ENCODE measurements around the gene MED22. TPM values are rescaled to one million over a fixed set of nuclear protein-coding genes. Genes with fewer than 3 reads are reported as not detected.

The MED22 gene
- total and polyA plus RNA-seq, 2 experiments from 2014 or later, result 20.9 to 85.7 TPM

DNA sequence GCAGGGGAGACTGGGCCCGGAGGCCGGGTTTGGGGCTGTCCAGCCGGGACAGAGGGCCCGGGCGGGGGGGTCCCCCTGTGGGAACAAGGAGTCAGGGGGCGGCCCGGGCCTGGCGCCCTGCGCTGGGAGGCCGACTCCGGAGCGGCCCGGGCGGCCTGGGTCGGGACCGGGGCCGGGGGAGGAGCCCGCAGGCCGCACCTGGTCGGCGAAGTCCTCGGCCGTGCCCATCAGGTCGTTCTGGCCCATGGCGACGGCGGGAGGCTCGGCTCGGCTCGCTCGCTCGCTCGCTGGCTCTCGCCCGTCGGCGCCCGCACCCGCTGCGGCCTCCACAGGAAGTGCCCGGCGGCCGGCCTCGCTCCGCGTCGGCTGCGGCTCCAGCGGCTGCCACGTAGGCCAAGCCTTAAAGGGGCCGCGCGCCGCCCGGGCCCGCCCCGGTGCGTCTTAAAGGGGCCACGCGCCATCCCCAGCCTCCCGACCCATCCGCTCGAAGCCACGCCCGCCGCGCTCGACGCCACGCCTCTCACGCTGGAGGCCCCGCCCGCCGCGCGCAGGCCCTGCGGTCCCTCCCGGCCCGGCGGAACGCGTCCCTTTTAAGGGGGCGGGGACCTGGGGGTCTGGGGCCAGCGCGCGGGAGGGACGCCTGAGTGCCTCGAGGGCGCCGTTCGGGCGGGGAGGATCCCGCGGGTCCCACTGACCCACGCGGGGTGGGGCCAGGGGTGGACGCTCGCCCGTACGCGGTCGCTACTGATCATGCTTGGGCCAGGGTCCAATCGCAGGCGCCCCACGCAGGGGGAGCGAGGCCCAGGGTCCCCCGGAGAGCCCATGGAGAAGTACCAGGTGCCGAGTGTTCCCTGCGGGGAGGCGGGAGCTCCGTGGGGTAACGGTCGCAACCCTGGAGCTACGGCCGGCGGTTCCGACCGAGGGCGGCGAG is 28.1 kb upstream of the MED22 start, which contains the start of the genes STKLD1 and SURF4 (continued):
- TF ChIP-seq EZH2 (IDR thresholded peaks at IDR 0.05; ENCODE audit: low read depth, unreplicated experiment) (no peak), STAT1 (IDR thresholded peaks at IDR 0.05; ENCODE audit: unreplicated experiment) (no peak)
- TF ChIP-seq, protein P1, sequence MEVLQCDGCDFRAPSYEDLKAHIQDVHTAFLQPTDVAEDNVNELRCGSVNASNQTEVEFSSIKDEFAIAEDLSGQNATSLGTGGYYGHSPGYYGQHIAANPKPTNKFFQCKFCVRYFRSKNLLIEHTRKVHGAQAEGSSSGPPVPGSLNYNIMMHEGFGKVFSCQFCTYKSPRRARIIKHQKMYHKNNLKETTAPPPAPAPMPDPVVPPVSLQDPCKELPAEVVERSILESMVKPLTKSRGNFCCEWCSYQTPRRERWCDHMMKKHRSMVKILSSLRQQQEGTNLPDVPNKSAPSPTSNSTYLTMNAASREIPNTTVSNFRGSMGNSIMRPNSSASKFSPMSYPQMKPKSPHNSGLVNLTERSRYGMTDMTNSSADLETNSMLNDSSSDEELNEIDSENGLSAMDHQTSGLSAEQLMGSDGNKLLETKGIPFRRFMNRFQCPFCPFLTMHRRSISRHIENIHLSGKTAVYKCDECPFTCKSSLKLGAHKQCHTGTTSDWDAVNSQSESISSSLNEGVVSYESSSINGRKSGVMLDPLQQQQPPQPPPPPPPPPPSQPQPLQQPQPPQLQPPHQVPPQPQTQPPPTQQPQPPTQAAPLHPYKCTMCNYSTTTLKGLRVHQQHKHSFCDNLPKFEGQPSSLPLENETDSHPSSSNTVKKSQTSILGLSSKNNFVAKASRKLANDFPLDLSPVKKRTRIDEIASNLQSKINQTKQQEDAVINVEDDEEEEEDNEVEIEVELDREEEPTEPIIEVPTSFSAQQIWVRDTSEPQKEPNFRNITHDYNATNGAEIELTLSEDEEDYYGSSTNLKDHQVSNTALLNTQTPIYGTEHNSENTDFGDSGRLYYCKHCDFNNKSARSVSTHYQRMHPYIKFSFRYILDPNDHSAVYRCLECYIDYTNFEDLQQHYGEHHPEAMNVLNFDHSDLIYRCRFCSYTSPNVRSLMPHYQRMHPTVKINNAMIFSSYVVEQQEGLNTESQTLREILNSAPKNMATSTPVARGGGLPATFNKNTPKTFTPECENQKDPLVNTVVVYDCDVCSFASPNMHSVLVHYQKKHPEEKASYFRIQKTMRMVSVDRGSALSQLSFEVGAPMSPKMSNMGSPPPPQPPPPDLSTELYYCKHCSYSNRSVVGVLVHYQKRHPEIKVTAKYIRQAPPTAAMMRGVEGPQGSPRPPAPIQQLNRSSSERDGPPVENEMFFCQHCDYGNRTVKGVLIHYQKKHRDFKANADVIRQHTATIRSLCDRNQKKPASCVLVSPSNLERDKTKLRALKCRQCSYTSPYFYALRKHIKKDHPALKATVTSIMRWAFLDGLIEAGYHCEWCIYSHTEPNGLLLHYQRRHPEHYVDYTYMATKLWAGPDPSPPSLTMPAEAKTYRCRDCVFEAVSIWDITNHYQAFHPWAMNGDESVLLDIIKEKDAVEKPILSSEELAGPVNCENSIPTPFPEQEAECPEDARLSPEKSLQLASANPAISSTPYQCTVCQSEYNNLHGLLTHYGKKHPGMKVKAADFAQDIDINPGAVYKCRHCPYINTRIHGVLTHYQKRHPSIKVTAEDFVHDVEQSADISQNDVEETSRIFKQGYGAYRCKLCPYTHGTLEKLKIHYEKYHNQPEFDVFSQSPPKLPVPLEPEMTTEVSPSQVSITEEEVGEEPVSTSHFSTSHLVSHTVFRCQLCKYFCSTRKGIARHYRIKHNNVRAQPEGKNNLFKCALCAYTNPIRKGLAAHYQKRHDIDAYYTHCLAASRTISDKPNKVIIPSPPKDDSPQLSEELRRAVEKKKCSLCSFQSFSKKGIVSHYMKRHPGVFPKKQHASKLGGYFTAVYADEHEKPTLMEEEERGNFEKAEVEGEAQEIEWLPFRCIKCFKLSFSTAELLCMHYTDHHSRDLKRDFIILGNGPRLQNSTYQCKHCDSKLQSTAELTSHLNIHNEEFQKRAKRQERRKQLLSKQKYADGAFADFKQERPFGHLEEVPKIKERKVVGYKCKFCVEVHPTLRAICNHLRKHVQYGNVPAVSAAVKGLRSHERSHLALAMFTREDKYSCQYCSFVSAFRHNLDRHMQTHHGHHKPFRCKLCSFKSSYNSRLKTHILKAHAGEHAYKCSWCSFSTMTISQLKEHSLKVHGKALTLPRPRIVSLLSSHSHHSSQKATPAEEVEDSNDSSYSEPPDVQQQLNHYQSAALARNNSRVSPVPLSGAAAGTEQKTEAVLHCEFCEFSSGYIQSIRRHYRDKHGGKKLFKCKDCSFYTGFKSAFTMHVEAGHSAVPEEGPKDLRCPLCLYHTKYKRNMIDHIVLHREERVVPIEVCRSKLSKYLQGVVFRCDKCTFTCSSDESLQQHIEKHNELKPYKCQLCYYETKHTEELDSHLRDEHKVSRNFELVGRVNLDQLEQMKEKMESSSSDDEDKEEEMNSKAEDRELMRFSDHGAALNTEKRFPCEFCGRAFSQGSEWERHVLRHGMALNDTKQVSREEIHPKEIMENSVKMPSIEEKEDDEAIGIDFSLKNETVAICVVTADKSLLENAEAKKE (CRISPR knock-in tag; IDR thresholded peaks at IDR 0.05), result no peak
- TF ChIP-seq, protein P2, sequence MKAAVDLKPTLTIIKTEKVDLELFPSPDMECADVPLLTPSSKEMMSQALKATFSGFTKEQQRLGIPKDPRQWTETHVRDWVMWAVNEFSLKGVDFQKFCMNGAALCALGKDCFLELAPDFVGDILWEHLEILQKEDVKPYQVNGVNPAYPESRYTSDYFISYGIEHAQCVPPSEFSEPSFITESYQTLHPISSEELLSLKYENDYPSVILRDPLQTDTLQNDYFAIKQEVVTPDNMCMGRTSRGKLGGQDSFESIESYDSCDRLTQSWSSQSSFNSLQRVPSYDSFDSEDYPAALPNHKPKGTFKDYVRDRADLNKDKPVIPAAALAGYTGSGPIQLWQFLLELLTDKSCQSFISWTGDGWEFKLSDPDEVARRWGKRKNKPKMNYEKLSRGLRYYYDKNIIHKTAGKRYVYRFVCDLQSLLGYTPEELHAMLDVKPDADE (IDR thresholded peaks at IDR 0.05), result no peak; the same call in 1 of the 2 replicates

DNA sequence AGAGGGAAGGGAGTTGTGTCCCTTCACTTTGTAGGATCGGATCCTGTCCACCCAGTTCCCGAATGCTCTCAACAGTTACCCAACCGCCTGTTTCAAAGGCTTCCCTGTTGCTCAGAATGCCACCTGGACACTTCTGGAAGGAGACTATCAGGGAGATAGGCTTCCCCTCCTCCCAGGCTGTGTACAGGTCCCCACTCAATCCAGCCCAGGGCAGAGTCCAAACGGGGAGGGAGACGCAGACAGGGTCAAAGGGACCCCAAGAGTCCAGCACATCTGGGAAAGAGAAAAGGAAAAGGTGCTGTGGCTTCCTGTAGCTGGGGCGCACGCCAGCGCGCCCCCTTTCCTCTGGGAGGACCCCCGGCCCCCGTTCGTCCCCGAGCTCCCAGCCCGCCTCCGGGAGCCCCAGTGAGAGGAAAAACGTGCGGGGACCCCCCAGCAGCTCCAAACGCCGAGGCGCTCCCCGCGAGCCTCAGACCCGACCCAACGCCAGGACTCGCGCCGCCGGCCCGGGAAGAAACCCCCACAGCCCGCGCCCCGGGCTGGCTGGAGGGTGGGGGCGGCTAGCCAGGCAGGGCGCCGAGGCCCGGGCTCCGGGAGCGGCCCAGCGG is 27.3 kb upstream of the MED22 start:
- H4K20me1 ChIP-seq (replicated peaks; ENCODE audit: insufficient read depth), result peaks cover 41% of the 10 kb centered on the region
- H3K4me2 ChIP-seq, result peak overlapping the region; percentile 90
- peak overlapping the region; percentile 98 for H3K4me3 Mint-ChIP-seq
- peaks cover 17% of the 10 kb centered on the region for H3K4me1 Mint-ChIP-seq
- H3K79me2 ChIP-seq (replicated peaks; ENCODE audit: insufficient read depth), result peaks cover 53% of the 10 kb centered on the region
- H3K27me3 Mint-ChIP-seq (ENCODE audit: insufficient read depth, low read depth, poor library complexity), result peaks cover 29% of the 10 kb centered on the region
- peaks cover 7% of the 10 kb centered on the region; the same call in 1 of the 2 replicates for H3K36me3 ChIP-seq (ENCODE audit: insufficient read depth)
- ATAC-seq (peak; percentile 24), DNase-seq (ENCODE audit: low spot score) (peak; percentile 47)
- peaks cover 10% of the 10 kb centered on the region; the same call in 1 of the 2 replicates for H3K4me1 ChIP-seq (ENCODE audit: insufficient read depth)
- peak overlapping the region; percentile 98 for H3K4me3 ChIP-seq
- peaks cover 13% of the 10 kb centered on the region for H3K27me3 ChIP-seq (ENCODE audit: insufficient read depth)
- H3K9me3 Mint-ChIP-seq, result peaks cover 14% of the 10 kb centered on the region; the same call in 2 of the 3 replicates
- no peaks in the 10 kb centered on the region for H3F3A ChIP-seq (replicated peaks; ENCODE audit: low read depth)
- H3K9me2 ChIP-seq (ENCODE audit: insufficient read depth), result no peaks in the 10 kb centered on the region
- peak overlapping the region; percentile 91 for H3K27ac Mint-ChIP-seq
- H2AFZ ChIP-seq, result no peak overlapping the region
- no peak overlapping the region; the same call in 1 of the 2 replicates for H3K27ac ChIP-seq (ENCODE audit: low read depth)
- H3K36me3 Mint-ChIP-seq (ENCODE audit: low read depth), result peaks cover 30% of the 10 kb centered on the region
- no peak for TF ChIP-seq NANOG (IDR thresholded peaks at IDR 0.05; ENCODE audit: borderline replicate concordance)
- no peak for TF ChIP-seq ZNF331 (CRISPR knock-in tag; IDR thresholded peaks at IDR 0.05; ENCODE audit: low read depth)
- TF ChIP-seq EZH2 (IDR thresholded peaks at IDR 0.05; ENCODE audit: low read depth, unreplicated experiment), result no peak
- TF ChIP-seq CREB1 (CRISPR knock-in tag; IDR thresholded peaks at IDR 0.05; ENCODE audit: low read depth), result no peak
- no peak for TF ChIP-seq JUNB (IDR thresholded peaks at IDR 0.05; ENCODE audit: unreplicated experiment)
- TF ChIP-seq, protein P3, sequence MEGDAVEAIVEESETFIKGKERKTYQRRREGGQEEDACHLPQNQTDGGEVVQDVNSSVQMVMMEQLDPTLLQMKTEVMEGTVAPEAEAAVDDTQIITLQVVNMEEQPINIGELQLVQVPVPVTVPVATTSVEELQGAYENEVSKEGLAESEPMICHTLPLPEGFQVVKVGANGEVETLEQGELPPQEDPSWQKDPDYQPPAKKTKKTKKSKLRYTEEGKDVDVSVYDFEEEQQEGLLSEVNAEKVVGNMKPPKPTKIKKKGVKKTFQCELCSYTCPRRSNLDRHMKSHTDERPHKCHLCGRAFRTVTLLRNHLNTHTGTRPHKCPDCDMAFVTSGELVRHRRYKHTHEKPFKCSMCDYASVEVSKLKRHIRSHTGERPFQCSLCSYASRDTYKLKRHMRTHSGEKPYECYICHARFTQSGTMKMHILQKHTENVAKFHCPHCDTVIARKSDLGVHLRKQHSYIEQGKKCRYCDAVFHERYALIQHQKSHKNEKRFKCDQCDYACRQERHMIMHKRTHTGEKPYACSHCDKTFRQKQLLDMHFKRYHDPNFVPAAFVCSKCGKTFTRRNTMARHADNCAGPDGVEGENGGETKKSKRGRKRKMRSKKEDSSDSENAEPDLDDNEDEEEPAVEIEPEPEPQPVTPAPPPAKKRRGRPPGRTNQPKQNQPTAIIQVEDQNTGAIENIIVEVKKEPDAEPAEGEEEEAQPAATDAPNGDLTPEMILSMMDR (conservative IDR thresholded peaks at IDR 0.05; ENCODE audit: low read depth in 2 of 2), result peak; percentile 37 to 55
- TF ChIP-seq ZNF114 (CRISPR knock-in tag; IDR thresholded peaks at IDR 0.05), result no peak
- no peak; the same call in 1 of the 2 replicates for TF ChIP-seq POLR2AphosphoS5 (IDR thresholded peaks at IDR 0.05; ENCODE audit: low read depth)
